GM19372 (cell line): ENCODE measurements around the gene BLTP3B.
A peak's percentile ranks its signal among the peaks of the same experiment; 100 is the strongest.

Experiments
- ATAC-seq: cut with Tn5 transposase; IDR thresholded peaks from one replicate; pipeline ENCODE4 v1.9.1; 2021; ENCODE audit warnings: mild to moderate bottlenecking, low read depth, moderate library complexity; ENCODE audit not compliant: unreplicated experiment

BLTP3B gene

GRCh38 chr12:100163416-100164152 is 20.9 kb upstream of the BLTP3B start:
- peak; percentile 100 for ATAC-seq

- no peak for ATAC-seq
Measured at GRCh38 chr12:100159391-100160104, 16.9 kb upstream of the BLTP3B start.

DNA sequence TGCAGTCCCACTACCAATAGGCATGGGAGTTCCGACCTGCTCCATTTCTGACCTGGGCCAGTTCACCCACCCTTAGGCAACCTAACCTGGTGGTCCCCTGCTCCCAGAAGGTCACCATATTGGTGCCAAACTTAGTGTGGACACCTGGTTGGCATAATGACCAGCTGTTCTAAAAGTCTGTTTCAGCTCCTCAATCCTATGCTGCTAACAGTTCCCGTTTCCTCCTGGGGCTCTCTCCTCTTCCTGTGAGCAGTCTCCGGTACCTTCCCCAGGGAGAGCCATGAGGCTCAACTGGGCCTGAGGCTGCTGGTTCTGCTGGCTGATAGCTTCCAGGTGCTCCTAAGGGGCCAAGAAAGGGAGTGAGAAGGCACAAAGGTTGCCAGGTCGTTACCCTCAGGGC is 15.9 kb upstream of the BLTP3B start:
- ATAC-seq, result no peak

DNA sequence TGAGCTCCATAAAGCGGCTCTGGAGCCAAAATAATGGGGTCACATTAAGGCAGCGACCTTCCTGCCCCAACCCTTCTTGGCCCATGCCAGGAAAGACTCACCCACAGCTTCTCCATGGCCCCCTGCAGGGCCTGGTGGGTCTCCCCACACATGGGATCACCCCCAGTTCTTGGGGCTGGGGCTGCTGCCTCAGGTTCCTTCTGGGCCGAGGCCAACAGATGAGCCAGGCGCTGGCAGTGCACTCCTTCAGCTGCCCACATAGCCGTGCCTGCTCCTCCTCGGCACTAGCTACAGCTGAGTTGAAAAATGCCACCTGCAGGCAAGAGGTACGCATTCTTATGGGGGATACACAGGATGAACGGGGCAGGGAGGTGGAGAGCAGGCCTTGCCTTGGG is 14.8 kb upstream of the BLTP3B start:
- ATAC-seq, result no peak

DNA sequence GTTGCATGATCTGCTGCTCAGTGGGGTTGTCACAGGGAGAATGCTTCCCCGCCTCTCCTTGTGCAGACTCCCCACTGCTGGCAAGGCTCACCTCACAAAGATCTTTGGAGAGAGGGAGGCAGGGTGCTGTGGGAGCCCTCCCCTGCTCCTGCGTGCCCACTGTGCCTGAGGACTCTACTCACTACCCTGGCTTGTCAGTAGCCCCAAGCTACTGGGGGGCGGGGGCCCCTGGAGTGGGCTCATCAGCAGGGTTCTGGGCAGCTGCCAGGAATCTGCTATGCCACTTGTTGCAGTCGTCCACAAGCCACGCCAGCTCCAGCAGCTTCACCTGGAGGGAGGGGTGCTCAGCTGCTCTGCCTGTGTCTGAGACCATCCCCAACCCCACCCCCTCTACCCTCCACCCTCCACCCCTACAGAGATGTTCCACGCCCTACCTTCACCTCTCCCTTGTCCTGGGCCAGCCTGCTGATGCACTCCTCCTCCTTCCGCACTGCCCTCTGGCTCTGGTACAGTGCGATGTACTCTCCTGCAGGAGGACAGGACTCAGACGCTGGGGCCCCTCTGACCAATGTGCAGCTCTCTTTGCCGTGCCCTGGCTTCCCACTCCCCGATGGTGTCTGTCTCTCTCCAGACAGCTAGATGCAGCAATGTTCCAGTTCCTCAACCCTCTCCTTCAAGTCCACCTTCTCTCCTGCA is 14.2 kb upstream of the BLTP3B start:
- ATAC-seq, result no peak

- ATAC-seq, result peak; percentile 85
Measured at GRCh38 chr12:100154474-100155247, 12.0 kb upstream of the BLTP3B start.

- ATAC-seq, result no peak
Measured at GRCh38 chr12:100153131-100153530, 10.5 kb upstream of the BLTP3B start.

- ATAC-seq, result no peak
Measured at GRCh38 chr12:100151769-100152168, 9.1 kb upstream of the BLTP3B start.

- no peak for ATAC-seq
Measured at GRCh38 chr12:100146252-100146651, 3.6 kb upstream of the BLTP3B start.

- no peak for ATAC-seq
Measured at GRCh38 chr12:100145643-100146042, 3.0 kb upstream of the BLTP3B start.

GRCh38 chr12:100141998-100142850 is 450 bp downstream of the BLTP3B start:
- ATAC-seq, result peak; percentile 39

DNA sequence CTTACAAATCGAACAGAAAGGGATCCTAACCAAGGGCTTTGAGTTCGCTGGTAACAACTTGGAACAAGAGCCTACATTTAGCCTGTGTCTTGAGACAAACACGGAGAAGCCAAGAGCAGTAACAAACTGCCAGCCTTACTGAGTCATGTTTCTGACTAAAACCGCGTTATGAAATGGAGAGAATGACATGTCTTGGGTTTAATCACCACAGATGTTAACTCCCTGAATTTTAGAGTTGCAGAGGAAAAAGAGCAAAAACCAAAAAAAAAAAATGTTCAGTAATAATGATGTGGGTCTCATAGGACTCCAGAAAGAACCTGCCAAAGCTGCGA is 1.0 kb downstream of the BLTP3B start:
- ATAC-seq, result peak; percentile 11

DNA sequence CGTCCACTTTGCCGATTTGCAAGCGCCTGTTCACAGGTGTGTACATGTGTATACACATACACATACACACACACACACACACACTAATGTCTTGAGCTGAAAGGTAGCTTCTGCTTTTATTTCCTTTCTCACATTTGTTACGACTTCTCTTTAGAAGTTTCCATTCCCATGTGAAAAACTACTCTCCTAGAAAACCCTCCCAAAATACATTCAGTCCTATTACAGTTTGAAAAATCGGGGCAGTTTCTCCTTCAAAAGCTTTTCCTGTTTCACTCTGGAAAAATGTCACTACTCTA is 3.9 kb downstream of the BLTP3B start:
- no peak for ATAC-seq

DNA sequence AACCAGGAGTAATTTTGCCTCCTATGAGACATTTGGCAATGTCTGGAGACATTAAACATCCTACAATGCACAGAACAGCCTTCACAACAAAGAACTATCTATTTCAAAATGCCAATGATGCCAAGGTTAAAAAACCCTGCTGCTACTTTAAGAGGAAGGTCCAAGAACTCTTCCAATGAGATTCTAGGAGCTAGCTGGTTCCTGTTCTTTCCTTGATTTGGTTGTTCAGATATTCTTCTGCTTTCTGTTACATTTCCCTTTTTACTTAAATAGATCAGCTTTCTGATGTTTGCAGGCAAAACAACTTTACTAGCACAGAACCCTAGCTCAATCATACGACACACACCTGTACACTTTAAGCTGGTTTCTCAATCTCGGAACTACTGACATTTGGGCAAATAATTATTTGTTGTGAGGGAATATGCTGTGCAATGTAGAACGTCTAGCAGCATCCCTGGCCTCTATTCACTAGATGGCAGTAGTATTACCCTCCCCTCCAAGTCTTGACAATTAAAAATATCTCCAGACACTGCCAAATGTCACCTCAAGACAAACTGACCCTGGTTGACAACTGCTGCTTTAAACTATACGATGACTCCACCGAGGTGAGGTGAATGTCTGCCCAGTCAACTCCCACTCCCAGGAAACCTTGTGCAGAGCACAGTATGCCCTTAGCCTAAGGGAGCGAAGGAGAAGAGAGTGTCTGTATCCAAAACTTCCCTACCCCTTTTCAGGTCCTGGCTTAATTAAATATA is 4.4 kb downstream of the BLTP3B start:
- peak; percentile 31 for ATAC-seq

DNA sequence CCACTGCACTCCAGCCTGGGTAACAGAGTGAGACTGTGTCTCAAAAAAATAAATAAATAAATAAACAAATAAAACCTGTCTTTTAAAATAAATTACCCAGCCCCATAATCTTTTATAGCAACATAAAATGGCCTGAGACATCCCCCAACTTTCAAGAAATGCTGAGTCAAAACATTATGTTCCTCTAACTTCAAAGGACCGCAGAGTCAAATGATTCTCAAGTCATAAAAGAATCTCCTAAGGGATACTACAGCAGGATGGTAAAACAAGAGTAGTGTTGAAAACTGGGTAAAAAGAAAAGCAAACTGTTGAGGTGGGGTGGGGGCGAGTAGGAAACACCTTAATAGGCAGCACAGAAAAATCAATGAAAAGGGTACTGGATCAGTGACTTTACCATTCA is 9.5 kb downstream of the BLTP3B start:
- no peak for ATAC-seq

DNA sequence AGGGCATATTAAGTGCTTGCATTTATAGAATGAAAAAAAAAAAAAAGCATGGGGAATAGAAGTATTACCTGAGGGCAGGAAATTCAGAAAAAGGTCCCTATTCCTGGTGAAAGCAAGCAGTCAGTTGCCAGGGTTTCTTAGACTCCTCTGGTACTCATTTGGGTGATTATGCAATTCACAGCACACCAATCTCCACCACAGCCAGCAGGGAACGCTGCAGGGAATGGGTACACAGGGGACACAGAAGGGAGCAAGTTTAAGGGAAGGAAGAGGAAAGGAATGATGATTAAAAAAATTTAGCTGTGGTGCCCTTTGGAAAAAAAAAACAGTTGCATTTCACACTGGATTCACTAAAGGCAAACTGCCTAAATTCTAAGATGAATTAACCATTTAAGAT is 14.2 kb downstream of the BLTP3B start:
- ATAC-seq, result no peak

DNA sequence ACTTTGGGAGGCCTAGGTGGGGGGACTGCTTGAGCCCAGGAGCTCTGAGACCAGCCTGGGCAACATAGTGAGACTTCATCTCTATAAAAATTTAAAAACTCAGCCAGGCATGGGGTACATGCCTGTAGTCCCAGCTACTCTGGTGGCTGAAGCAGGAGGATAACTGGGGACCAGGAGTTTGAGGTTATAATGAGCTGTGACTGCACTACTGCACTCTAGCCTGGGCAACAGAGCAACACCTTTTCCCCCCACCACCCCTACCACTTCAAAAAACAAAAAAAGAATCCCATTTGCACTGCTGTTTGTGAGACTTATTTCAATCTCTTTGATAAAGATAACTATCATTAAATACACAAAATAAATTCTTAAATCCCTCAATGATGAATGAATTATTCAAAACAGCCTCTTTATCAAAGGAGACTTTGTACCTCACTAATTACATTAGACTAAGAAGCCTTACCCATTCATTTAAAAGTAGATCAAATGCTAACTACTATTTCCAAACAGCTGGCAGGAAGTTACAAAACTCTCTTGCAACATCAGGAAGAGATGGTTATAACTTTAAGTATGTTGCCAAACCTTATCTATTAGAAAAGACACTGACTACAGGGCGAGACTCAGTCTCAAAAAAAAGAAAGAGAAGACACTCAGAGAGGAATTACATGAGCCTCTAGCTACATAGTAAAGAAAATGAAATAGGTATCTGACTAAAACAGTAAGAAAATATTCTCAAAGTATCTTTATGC is 14.7 kb downstream of the BLTP3B start:
- no peak for ATAC-seq

GRCh38 chr12:100123316-100124095 is 19.2 kb downstream of the BLTP3B start:
- ATAC-seq, result no peak
